ENCODE measurements around the gene LYPD5. TPM values are rescaled to one million over a fixed set of nuclear protein-coding genes. Genes with fewer than 3 reads are reported as not detected.

LYPD5 gene
- polyA plus RNA-seq, 3 donors = 0.19 to 0.39 (median 0.24) TPM

GRCh38 chr19:43812259-43812658, 10.0 kb upstream of the LYPD5 start:
- Histone ChIP-seq H2AFZ (ENCODE audit: insufficient read depth, low read depth, low read length, poor library complexity, severe bottlenecking) (no peak overlapping the region), H3K36me3 (replicated peaks in 1 of 2; ENCODE audit: control insufficient read depth in 1 of 2, insufficient read depth in 2 of 2, low read length in 2 of 2) (no peaks in the 10 kb centered on the region), H3K4me2 (replicated peaks; ENCODE audit: extremely low read depth, low read length, poor library complexity, severe bottlenecking) (no peak overlapping the region), H4K20me1 (ENCODE audit: insufficient read depth, low read length) (no peaks in the 10 kb centered on the region), H3K4me1 (ENCODE audit: control insufficient read depth in 1 of 2, insufficient read depth in 2 of 2, low read length in 2 of 2) (no peaks in the 10 kb centered on the region), H3K9me3 (replicated peaks in 1 of 2; ENCODE audit: control insufficient read depth in 1 of 2, insufficient read depth in 1 of 2, low read length in 2 of 2) (no peaks in the 10 kb centered on the region), H3K4me3 (replicated peaks in 1 of 3; ENCODE audit: low read depth in 2 of 3, low read length in 3 of 3) (no peak overlapping the region), H3K9ac (ENCODE audit: insufficient read depth, low read length, poor library complexity, severe bottlenecking) (no peak overlapping the region), H3K27me3 (ENCODE audit: control insufficient read depth in 2 of 2, insufficient read depth in 2 of 2, low read length in 2 of 2) (no peaks in the 10 kb centered on the region), H3K27ac (ENCODE audit: low read depth in 1 of 2, low read length in 2 of 2) (no peak overlapping the region), H3K79me2 (ENCODE audit: insufficient read depth, low read length) (no peaks in the 10 kb centered on the region)
- 80% methylated on average over 1 of the region's 1 CpG for WGBS (ENCODE audit: insufficient coverage)
- Mint-ChIP-seq H3K36me3 (no peaks in the 10 kb centered on the region), H3K27me3 (ENCODE audit: low read depth in 3 of 3) (peaks cover 14 to 21% (median 18%) of the 10 kb centered on the region in 3 donors), H3K9me3 (peaks cover 0 to 7% (median 2%) of the 10 kb centered on the region in 7 donors), H3K4me1 (no peaks in the 10 kb centered on the region), H3K4me3 (no peak overlapping the region), H3K27ac (no peak overlapping the region)
- intact Hi-C loops (cut with micrococcal nuclease) = no loop called here
- TF ChIP-seq CTCF (IDR thresholded peaks at IDR 0.05) = no peak
- DNase-seq = no peak

- no peak for TF ChIP-seq CTCF (IDR thresholded peaks at IDR 0.05)
- Histone ChIP-seq H3K27me3 (ENCODE audit: control insufficient read depth in 2 of 2, insufficient read depth in 2 of 2, low read length in 2 of 2) (no peaks in the 10 kb centered on the region), H3K4me3 (replicated peaks in 1 of 3; ENCODE audit: low read depth in 2 of 3, low read length in 3 of 3) (no peak overlapping the region), H3K36me3 (replicated peaks in 1 of 2; ENCODE audit: control insufficient read depth in 1 of 2, insufficient read depth in 2 of 2, low read length in 2 of 2) (no peaks in the 10 kb centered on the region), H4K20me1 (ENCODE audit: insufficient read depth, low read length) (no peaks in the 10 kb centered on the region), H3K4me1 (ENCODE audit: control insufficient read depth in 1 of 2, insufficient read depth in 2 of 2, low read length in 2 of 2) (no peaks in the 10 kb centered on the region), H3K4me2 (replicated peaks; ENCODE audit: extremely low read depth, low read length, poor library complexity, severe bottlenecking) (no peak overlapping the region), H3K9me3 (replicated peaks in 1 of 2; ENCODE audit: control insufficient read depth in 1 of 2, insufficient read depth in 1 of 2, low read length in 2 of 2) (no peaks in the 10 kb centered on the region), H3K79me2 (ENCODE audit: insufficient read depth, low read length) (no peaks in the 10 kb centered on the region), H2AFZ (ENCODE audit: insufficient read depth, low read depth, low read length, poor library complexity, severe bottlenecking) (no peak overlapping the region), H3K27ac (ENCODE audit: low read depth in 1 of 2, low read length in 2 of 2) (no peak overlapping the region), H3K9ac (ENCODE audit: insufficient read depth, low read length, poor library complexity, severe bottlenecking) (no peak overlapping the region)
- DNase-seq = no peak
- peaks cover 16 to 21% (median 18%) of the 10 kb centered on the region in 3 donors for H3K27me3 Mint-ChIP-seq (ENCODE audit: low read depth in 3 of 3)
- 56% methylated on average over 1 of the region's 1 CpG for WGBS (ENCODE audit: insufficient coverage)
- H3K4me1 Mint-ChIP-seq = no peaks in the 10 kb centered on the region
- intact Hi-C loops (cut with micrococcal nuclease) = no loop called here
- peaks cover 0 to 7% (median 2%) of the 10 kb centered on the region in 7 donors for H3K9me3 Mint-ChIP-seq
- no peak overlapping the region for H3K27ac Mint-ChIP-seq
- no peaks in the 10 kb centered on the region for H3K36me3 Mint-ChIP-seq
- no peak overlapping the region for H3K4me3 Mint-ChIP-seq
Measured at GRCh38 chr19:43811837-43812236, 9.6 kb upstream of the LYPD5 start.

All from CD14-positive monocyte (primary cell).